Testis (tissue), 3 donors: ENCODE measurements around the gene TOP3B. TPM values are rescaled to one million over a fixed set of nuclear protein-coding genes. Genes with fewer than 3 reads are reported as not detected.

Experiments used
- DNase-seq: peaks from one replicate; pipeline ENCODE4 v3.0.0-alpha.2; 2019
- H3K27ac ChIP-seq, 2 donors: fragments of 200-600 bp; sonication (generic); one replicate each; pipeline ENCODE4 v1.5.1; 2019
- H3K27me3 ChIP-seq: fragments of 200-600 bp; sonication (generic); one replicate; pipeline ENCODE4 v1.5.1; 2019
- H3K36me3 ChIP-seq: fragments of 200-600 bp; sonication (generic); one replicate; pipeline ENCODE4 v1.5.1; 2017; ENCODE audit warnings: low read depth; ENCODE audit errors: missing control alignments
- H3K4me1 ChIP-seq: fragments of 200-600 bp; sonication (generic); one replicate; pipeline ENCODE4 v1.5.1; 2019
- H3K4me3 ChIP-seq, 2 donors: fragments of 200-600 bp; sonication (generic); one replicate each; pipeline ENCODE4 v1.5.1; 2017 to 2019
- H3K9me3 ChIP-seq: fragments of 200-600 bp; sonication (generic); one replicate; pipeline ENCODE4 v1.5.1; 2017
- POLR2A ChIP-seq: fragments of 450-650 bp; IDR thresholded peaks from one replicate; pipeline ENCODE4 v1.6.1; 2017; ENCODE audit warnings: antibody characterized with exemption, mild to moderate bottlenecking, moderate library complexity
- WGBS, 2 donors: methylation state at CpG; one replicate each; pipeline ENCODE4 v1.1.5; 2018; 5-methylcytosine and 5-hydroxymethylcytosine counted together
- intact Hi-C: fragments of 100-400 bp; cut with DNase I; formaldehyde crosslinking; loops from one replicate; pipeline ENCODE4 v1.15.1; 2023; ENCODE audit warnings: low total_unique reads
- polyA plus RNA-seq: library from polyadenylated mRNA; stranded (reverse); fragments of 350-450 nt; fragmentation: Illumina TruSeq; extraction: RNeasy Lipid Tissue Mini Kit (QIAGEN cat#74804); gene quantifications from one replicate; pipeline ENCODE4 v1.2.3, GENCODE V29; 2014; ENCODE audit warnings: low read depth, low replicate concordance; ENCODE audit not compliant: insufficient read depth
- total RNA-seq, 2 donors: library from RNA; depleted of rRNA; stranded (reverse); fragments of >200 nt; gene quantifications; one replicate each; pipeline ENCODE4 v1.2.3, GENCODE V29; 2016
- TF ChIP-seq, protein P1 (sequence below), 3 experiments: fragments of 450-650 bp in 2 of 3; fragments of 200-600 bp in 1 of 3; sonication (generic) in 1 of 3; IDR thresholded peaks; one replicate each; pipeline ENCODE4 v1.5.1; 2016 to 2019; ENCODE audit warnings: antibody characterized with exemption in 3 of 3, mild to moderate bottlenecking in 2 of 3, moderate library complexity in 1 of 3

The TOP3B gene
- total and polyA plus RNA-seq, 3 donors from 2014 or later = 19.1 to 70.5 (median 65.5) TPM

DNA sequence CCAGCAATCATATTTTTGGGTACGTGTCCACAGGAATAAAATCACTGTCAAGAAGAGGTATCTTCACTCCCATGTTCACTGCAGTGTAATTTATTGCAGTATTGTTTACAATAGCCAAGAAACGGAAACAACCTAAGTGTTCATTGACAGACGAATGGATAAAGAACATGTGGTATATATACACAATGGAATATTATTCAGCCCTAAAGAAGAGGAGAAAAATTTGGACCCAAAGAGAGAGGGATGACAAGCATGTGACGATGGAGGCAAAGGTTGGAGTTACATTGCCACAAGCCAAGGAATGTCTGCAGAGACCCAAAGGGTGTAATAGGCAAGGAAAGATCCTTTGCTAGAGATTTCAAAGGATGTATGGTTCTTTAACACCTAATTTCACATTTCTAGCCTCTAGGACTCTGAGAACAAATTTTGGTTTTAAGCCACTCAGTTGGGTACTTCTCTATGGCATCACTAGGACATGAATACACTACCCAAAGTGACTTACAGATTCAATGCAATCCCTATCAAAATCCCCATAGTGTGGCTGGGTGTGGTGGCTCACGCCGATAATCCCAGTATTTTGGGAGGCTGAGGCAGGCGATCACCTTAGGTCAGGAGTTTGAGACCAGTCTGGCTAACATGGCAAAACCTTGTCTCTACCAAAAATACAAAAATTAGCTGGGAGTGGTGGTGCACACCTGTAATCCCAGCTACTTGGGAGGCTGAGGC is 31.1 kb upstream of the TOP3B start:
- no peak for TF ChIP-seq POLR2A
- TF ChIP-seq, protein P1, sequence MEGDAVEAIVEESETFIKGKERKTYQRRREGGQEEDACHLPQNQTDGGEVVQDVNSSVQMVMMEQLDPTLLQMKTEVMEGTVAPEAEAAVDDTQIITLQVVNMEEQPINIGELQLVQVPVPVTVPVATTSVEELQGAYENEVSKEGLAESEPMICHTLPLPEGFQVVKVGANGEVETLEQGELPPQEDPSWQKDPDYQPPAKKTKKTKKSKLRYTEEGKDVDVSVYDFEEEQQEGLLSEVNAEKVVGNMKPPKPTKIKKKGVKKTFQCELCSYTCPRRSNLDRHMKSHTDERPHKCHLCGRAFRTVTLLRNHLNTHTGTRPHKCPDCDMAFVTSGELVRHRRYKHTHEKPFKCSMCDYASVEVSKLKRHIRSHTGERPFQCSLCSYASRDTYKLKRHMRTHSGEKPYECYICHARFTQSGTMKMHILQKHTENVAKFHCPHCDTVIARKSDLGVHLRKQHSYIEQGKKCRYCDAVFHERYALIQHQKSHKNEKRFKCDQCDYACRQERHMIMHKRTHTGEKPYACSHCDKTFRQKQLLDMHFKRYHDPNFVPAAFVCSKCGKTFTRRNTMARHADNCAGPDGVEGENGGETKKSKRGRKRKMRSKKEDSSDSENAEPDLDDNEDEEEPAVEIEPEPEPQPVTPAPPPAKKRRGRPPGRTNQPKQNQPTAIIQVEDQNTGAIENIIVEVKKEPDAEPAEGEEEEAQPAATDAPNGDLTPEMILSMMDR (IDR thresholded peaks at IDR 0.05) = no peak
- intact Hi-C loops = no loop called here
- Histone ChIP-seq H3K36me3 (no peaks in the 10 kb centered on the region), H3K4me1 (no peaks in the 10 kb centered on the region), H3K27ac (no peak overlapping the region), H3K4me3 (no peak overlapping the region), H3K9me3 (no peaks in the 10 kb centered on the region), H3K27me3 (no peaks in the 10 kb centered on the region)
- DNase-seq = no peak
- WGBS, 2 donors = 95 to 96% methylated on average over 7 of the region's 7 CpGs

- Histone ChIP-seq H3K36me3 (no peaks in the 10 kb centered on the region), H3K4me1 (no peaks in the 10 kb centered on the region), H3K27ac (no peak overlapping the region), H3K9me3 (no peaks in the 10 kb centered on the region), H3K27me3 (no peaks in the 10 kb centered on the region), H3K4me3 (no peak overlapping the region)
- no peak for DNase-seq
- TF ChIP-seq, protein P1 (IDR thresholded peaks at IDR 0.05) = no peak
- TF ChIP-seq POLR2A = no peak
- intact Hi-C loops = no loop called here
- WGBS, 2 donors = 68 to 83% methylated on average over 1 of the region's 1 CpG
Measured at GRCh38 chr22:22011964-22012363, 29.4 kb upstream of the TOP3B start.

- whole genome bisulfite sequencing, 2 donors = 66 to 69% methylated on average over 2 of the region's 2 CpGs
- TF ChIP-seq POLR2A = no peak
- TF ChIP-seq, protein P1 (IDR thresholded peaks at IDR 0.05) = no peak
- no peak overlapping the region for H3K4me3 ChIP-seq
- intact Hi-C loops = no loop called here
- no peaks in the 10 kb centered on the region for H3K4me1 ChIP-seq
- H3K36me3 ChIP-seq = no peaks in the 10 kb centered on the region
- DNase-seq = no peak
- no peaks in the 10 kb centered on the region for H3K27me3 ChIP-seq
- no peak overlapping the region for H3K27ac ChIP-seq
- no peaks in the 10 kb centered on the region for H3K9me3 ChIP-seq
Measured at GRCh38 chr22:22010358-22010757, 27.8 kb upstream of the TOP3B start.

- Histone ChIP-seq H3K27ac (no peak overlapping the region), H3K36me3 (no peaks in the 10 kb centered on the region), H3K4me3 (no peak overlapping the region), H3K4me1 (no peaks in the 10 kb centered on the region), H3K27me3 (no peaks in the 10 kb centered on the region), H3K9me3 (no peaks in the 10 kb centered on the region)
- TF ChIP-seq POLR2A = no peak
- TF ChIP-seq, protein P1 (IDR thresholded peaks at IDR 0.05) = no peak
- WGBS, 2 donors = 74 to 81% methylated on average over 3 of the region's 3 CpGs
- no peak for DNase-seq
- intact Hi-C loops = no loop called here
Measured at GRCh38 chr22:22009661-22010060, 27.1 kb upstream of the TOP3B start.

DNA sequence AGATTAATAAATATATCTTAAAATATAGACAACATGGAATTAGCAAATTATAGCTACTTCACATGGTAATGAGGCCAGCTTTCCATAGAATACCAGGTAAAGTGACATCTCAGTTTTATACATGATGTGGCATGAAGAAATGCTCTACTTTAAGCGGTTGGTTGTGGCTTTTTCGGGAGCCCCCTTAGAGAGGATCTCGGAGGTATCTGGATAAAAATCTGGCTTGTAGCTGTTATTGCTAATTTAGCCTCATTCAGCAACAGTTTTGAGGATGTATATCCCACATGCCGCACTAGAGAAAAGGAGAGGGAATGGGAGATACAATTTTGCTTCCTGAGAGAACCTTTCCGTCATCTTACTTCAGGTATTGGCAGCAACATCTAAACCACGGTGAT is 24.0 kb upstream of the TOP3B start:
- no peak overlapping the region for H3K4me3 ChIP-seq
- no peak overlapping the region for H3K27ac ChIP-seq
- WGBS, 2 donors = 95% methylated on average over 6 of the region's 6 CpGs
- no peaks in the 10 kb centered on the region for H3K36me3 ChIP-seq
- intact Hi-C loops = no loop called here
- DNase-seq = no peak
- TF ChIP-seq POLR2A = no peak
- TF ChIP-seq, protein P1 (IDR thresholded peaks at IDR 0.05) = no peak
- H3K4me1 ChIP-seq = no peaks in the 10 kb centered on the region
- H3K9me3 ChIP-seq = no peaks in the 10 kb centered on the region
- no peaks in the 10 kb centered on the region for H3K27me3 ChIP-seq
